ENCODE results near the gene MAPK10. TPM values are rescaled to one million over a fixed set of nuclear protein-coding genes. Genes with fewer than 3 reads are reported as not detected.

Gene MAPK10
- polyA plus RNA-seq, 1 donor (not counting 4 experiments of a cell fraction or from before 2014, with no cell fraction given), result 8.2 TPM

- dilution Hi-C loops (cut with MboI; ENCODE audit: extremely low pct_ligation_motif_present, low sequenced_read_pairs), result no loop called here
- Histone ChIP-seq H3K9me1 (ENCODE audit: control insufficient read depth, extremely low read depth, insufficient read depth, low read length) (no peaks in the 10 kb centered on the region), H2AFZ (ENCODE audit: control insufficient read depth, low read length) (no peak overlapping the region), H3K4me3 (ENCODE audit: control insufficient read depth in 2 of 3, extremely low read depth in 1 of 3, insufficient read depth in 2 of 3, low read depth in 1 of 3, low read length in 3 of 3) (no peak overlapping the region), H3K36me3 (ENCODE audit: control insufficient read depth in 2 of 2, extremely low read depth in 1 of 2, insufficient read depth in 2 of 2, low read length in 2 of 2) (no peaks in the 10 kb centered on the region), H3K4me2 (ENCODE audit: control insufficient read depth, extremely low read depth, insufficient read depth, low read depth, low read length) (no peak overlapping the region), H3K9me3 (ENCODE audit: control insufficient read depth, low read depth, low read length) (no peaks in the 10 kb centered on the region), H3K27me3 (ENCODE audit: control insufficient read depth, extremely low read depth, insufficient read depth, low read length) (no peaks in the 10 kb centered on the region), H3K27ac (ENCODE audit: control insufficient read depth, insufficient read depth, low read length) (no peak overlapping the region), H4K20me1 (ENCODE audit: control insufficient read depth, extremely low read depth, insufficient read depth, low read length) (no peaks in the 10 kb centered on the region), H3K9ac (ENCODE audit: control insufficient read depth, extremely low read depth, insufficient read depth, low read length) (no peak overlapping the region), H3K79me2 (ENCODE audit: control insufficient read depth, insufficient read depth, low read length) (no peaks in the 10 kb centered on the region), H3K4me1 (ENCODE audit: control insufficient read depth, extremely low read depth, insufficient read depth, low read length) (no peaks in the 10 kb centered on the region)
- no peak for DNase-seq (ENCODE audit: low read depth, low spot score)
- no peak for FAIRE-seq
- no peak for TF ChIP-seq EZH2 (IDR thresholded peaks at IDR 0.05; ENCODE audit: low read length)
- no peak for TF ChIP-seq CTCF (optimal IDR thresholded peaks at IDR 0.05 in 1 of 3, IDR thresholded peaks at IDR 0.05 in 1 of 3, conservative IDR thresholded peaks at IDR 0.05 in 1 of 3; ENCODE audit: extremely low read depth in 1 of 3, insufficient read depth in 2 of 3, low read length in 3 of 3)
Observed at GRCh38 chr4:85963231-85963630, 396.6 kb downstream of the MAPK10 start.

- Histone ChIP-seq H4K20me1 (ENCODE audit: control insufficient read depth, extremely low read depth, insufficient read depth, low read length) (no peaks in the 10 kb centered on the region), H2AFZ (ENCODE audit: control insufficient read depth, low read length) (no peak overlapping the region), H3K9me3 (ENCODE audit: control insufficient read depth, low read depth, low read length) (no peaks in the 10 kb centered on the region), H3K9ac (ENCODE audit: control insufficient read depth, extremely low read depth, insufficient read depth, low read length) (no peak overlapping the region), H3K79me2 (ENCODE audit: control insufficient read depth, insufficient read depth, low read length) (no peaks in the 10 kb centered on the region), H3K4me3 (ENCODE audit: control insufficient read depth in 2 of 3, extremely low read depth in 1 of 3, insufficient read depth in 2 of 3, low read depth in 1 of 3, low read length in 3 of 3) (no peak overlapping the region), H3K36me3 (ENCODE audit: control insufficient read depth in 2 of 2, extremely low read depth in 1 of 2, insufficient read depth in 2 of 2, low read length in 2 of 2) (no peaks in the 10 kb centered on the region), H3K27ac (ENCODE audit: control insufficient read depth, insufficient read depth, low read length) (no peak overlapping the region), H3K4me1 (ENCODE audit: control insufficient read depth, extremely low read depth, insufficient read depth, low read length) (no peaks in the 10 kb centered on the region), H3K4me2 (ENCODE audit: control insufficient read depth, extremely low read depth, insufficient read depth, low read depth, low read length) (no peak overlapping the region), H3K9me1 (ENCODE audit: control insufficient read depth, extremely low read depth, insufficient read depth, low read length) (no peaks in the 10 kb centered on the region), H3K27me3 (ENCODE audit: control insufficient read depth, extremely low read depth, insufficient read depth, low read length) (no peaks in the 10 kb centered on the region)
- FAIRE-seq (no peak), DNase-seq (ENCODE audit: low read depth, low spot score) (no peak)
- no peak for TF ChIP-seq CTCF (optimal IDR thresholded peaks at IDR 0.05 in 1 of 3, IDR thresholded peaks at IDR 0.05 in 1 of 3, conservative IDR thresholded peaks at IDR 0.05 in 1 of 3; ENCODE audit: extremely low read depth in 1 of 3, insufficient read depth in 2 of 3, low read length in 3 of 3)
- TF ChIP-seq EZH2 (IDR thresholded peaks at IDR 0.05; ENCODE audit: low read length), result no peak
- dilution Hi-C loops (cut with MboI; ENCODE audit: extremely low pct_ligation_motif_present, low sequenced_read_pairs), result no loop called here
Observed at GRCh38 chr4:85961887-85962286, 398.0 kb downstream of the MAPK10 start.

All from keratinocyte (primary cell).